K562 (cell line): ENCODE results near the gene PURA. TPM values are rescaled to one million over a fixed set of nuclear protein-coding genes. Genes with fewer than 3 reads are reported as not detected.

Experiments
- ATAC-seq: fragments of 200-7000 bp; cut with Tn5 transposase; 3 replicates; pipeline ENCODE4 v1.9.1; 2020; ENCODE audit warnings: moderate library complexity
- BruUV-seq: library from RNA; stranded (reverse); fragments of 400-500 nt; replicated peaks from 2 replicates; lab custom pipeline; 2021; lab: Mats Ljungman, UMichigan
- CTCF ChIA-PET: fragments of 300-600 bp; formaldehyde crosslinking; extraction: SDS; loops from one replicate; lab custom pipeline; 2021; ENCODE audit warnings: low intra/inter-chr PET ratio; lab: Yijun Ruan, JAX
- POLR2A ChIA-PET: fragments of 300-600, 350-650 bp; sonication (Branson Sonifier 250); formaldehyde crosslinking; extraction: SDS; loops from one replicate; lab custom pipeline; 2021; ENCODE audit warnings: antibody characterized with exemption, inconsistent platforms; lab: Yijun Ruan, JAX
- DNase-seq, 4 experiments: peaks; one replicate each; pipeline versions ENCODE4 v3.0.0 to v3.0.0-alpha.2; 2011 to 2018; ENCODE audit warnings: low spot score in 3 of 4, mixed read lengths in 3 of 4; ENCODE audit errors: extremely low read depth in 1 of 4
- FAIRE-seq: peaks from 2 replicates; lab custom pipeline; 2011; peaks lifted over from hg19 to GRCh38; lab: Jason Lieb, UNC
- H2AFZ ChIP-seq: 2 replicates; pipeline ENCODE4 v1.6.0; 2011; ENCODE audit warnings: low read depth, low read length, control low read depth, inconsistent platforms
- H3K27ac ChIP-seq: fragments of 200-600 bp; 3 replicates; pipeline ENCODE4 v1.8.0; 2011; ENCODE audit warnings: low read depth, mild to moderate bottlenecking, control low read depth, inconsistent platforms, low read length, moderate library complexity, mixed read lengths; ENCODE audit errors: extremely low read depth
- H3K27me3 ChIP-seq, 2 experiments: fragments of 300-600 bp in 1 of 2; 2 replicates in 1 of 2; 3 replicates in 1 of 2; pipeline versions ENCODE4 v1.6.0 to v1.8.0; 2011; ENCODE audit warnings: inconsistent platforms in 2 of 2, low read length in 2 of 2, mild to moderate bottlenecking in 1 of 2, mixed read lengths in 1 of 2, moderate library complexity in 1 of 2; ENCODE audit not compliant: control insufficient read depth in 2 of 2, insufficient read depth in 2 of 2
- H3K36me3 ChIP-seq: fragments of 300-600 bp; 3 replicates; pipeline ENCODE4 v1.8.0; 2011; ENCODE audit warnings: mild to moderate bottlenecking, low read length, inconsistent platforms; ENCODE audit not compliant: control insufficient read depth, insufficient read depth
- H3K4me1 ChIP-seq, 2 experiments: fragments of 200-600 bp in 1 of 2; replicated peaks in 1 of 2; 2 replicates in 1 of 2; 3 replicates in 1 of 2; pipeline versions ENCODE4 v1.5.1 to v1.8.0; 2011; ENCODE audit warnings: inconsistent platforms in 2 of 2, low read length in 2 of 2, mild to moderate bottlenecking in 1 of 2, mixed read lengths in 1 of 2, moderate library complexity in 1 of 2; ENCODE audit not compliant: control insufficient read depth in 2 of 2, insufficient read depth in 2 of 2
- H3K4me2 ChIP-seq: 2 replicates; pipeline ENCODE4 v1.6.1; 2011; ENCODE audit warnings: low read length, control low read depth, inconsistent platforms, mixed read lengths; ENCODE audit not compliant: insufficient read depth
- H3K4me3 ChIP-seq: fragments of 200-600 bp; sonication (generic), shearing (Covaris generic); 2 replicates; pipeline ENCODE4 v1.5.1; 2016; ENCODE audit warnings: control low read depth, inconsistent platforms
- H3K79me2 ChIP-seq: fragments of 200-600 bp; 3 replicates; pipeline ENCODE4 v1.8.0; 2011; ENCODE audit warnings: low read length, inconsistent platforms; ENCODE audit not compliant: control insufficient read depth, insufficient read depth
- H3K9ac ChIP-seq, 2 experiments: 2 replicates each; pipeline versions ENCODE4 v1.6.0 to v1.6.1; 2011; ENCODE audit warnings: low read depth in 2 of 2, low read length in 2 of 2, control low read depth in 1 of 2, inconsistent platforms in 1 of 2, mild to moderate bottlenecking in 1 of 2, mixed read lengths in 1 of 2; ENCODE audit not compliant: insufficient read depth in 1 of 2
- H3K9me1 ChIP-seq: one replicate; pipeline ENCODE4 v1.6.0; 2011; ENCODE audit warnings: inconsistent platforms, mild to moderate bottlenecking, low read length, moderate library complexity; ENCODE audit not compliant: control insufficient read depth, insufficient read depth
- H3K9me3 ChIP-seq: replicated peaks from 2 replicates; pipeline ENCODE4 v1.5.1; 2011; ENCODE audit warnings: low read depth, low read length, inconsistent platforms; ENCODE audit not compliant: control insufficient read depth, insufficient read depth
- H4K20me1 ChIP-seq: replicated peaks from 2 replicates; pipeline ENCODE4 v1.6.1; 2011; ENCODE audit warnings: low read length, inconsistent platforms, mixed read lengths; ENCODE audit not compliant: control insufficient read depth, insufficient read depth
- BDP1 ChIP-seq: IDR thresholded peaks from 3 replicates; pipeline ENCODE4 v1.6.1; 2011; ENCODE audit not compliant: insufficient read length, insufficient read depth
- ILF3 ChIP-seq: fragments of 450-650 bp; IDR thresholded peaks from 2 replicates; pipeline ENCODE4 v1.6.1; 2018; ENCODE audit warnings: antibody characterized with exemption, mild to moderate bottlenecking, moderate library complexity, borderline replicate concordance
- MNT ChIP-seq, 2 experiments: fragments of 450-650 bp; conservative IDR thresholded peaks; 2 replicates each; pipeline ENCODE4 v1.6.1; 2017; ENCODE audit warnings: mild to moderate bottlenecking in 2 of 2, moderate library complexity in 2 of 2
- SPI1 ChIP-seq: IDR thresholded peaks from 2 replicates; pipeline ENCODE4 v1.6.1; 2011; ENCODE audit warnings: low read depth, low read length, control low read depth, borderline replicate concordance
- ZNF282 ChIP-seq: sonication (generic); formaldehyde crosslinking; IDR thresholded peaks from 2 replicates; pipeline ENCODE4 v1.8.1; 2023; ENCODE audit warnings: missing genetic modification reagents
- WGBS: fragments of 100-300 bp; shearing (Covaris generic); methylation state at CpG from one replicate; pipeline ENCODE4 v1.1.6; 2016; ENCODE audit warnings: low coverage, mixed read lengths; ENCODE audit not compliant: insufficient coverage; ENCODE audit errors: missing lambda C conversion rate; 5-methylcytosine and 5-hydroxymethylcytosine counted together
- in situ Hi-C: fragments of 300-500 bp; cut with MboI; formaldehyde crosslinking; loops from 4 replicates; pipeline ENCODE4 v1.15.0; 2018; ENCODE audit warnings: inconsistent platforms, mixed read lengths
- intact Hi-C: fragments of 100-400 bp; cut with micrococcal nuclease; formaldehyde crosslinking; loops from 2 replicates; pipeline ENCODE4 v1.14.2; 2022
- polyA plus RNA-seq, 8 experiments: library from polyadenylated mRNA; depleted of rRNA in 4 of 8; stranded (reverse) in 5 of 8; unstranded in 3 of 8; fragments of >200 nt; fragmentation: Nextera tagmentation in 2 of 8; fragmentation: Illumina TruSeq in 1 of 8; extraction: Ambion mirVana in 2 of 8; extraction: Trizol in 1 of 8; gene quantifications; 2 replicates each; pipeline versions ENCODE4 v1.2.1 to v1.2.3, GENCODE V29; 2011 to 2014; ENCODE audit warnings: inconsistent platforms in 1 of 8, missing spikeins in 1 of 8
- total RNA-seq, 7 experiments: library from RNA; depleted of rRNA in 6 of 7; stranded (reverse); fragments of >200 nt in 6 of 7; fragmentation: Illumina TruSeq in 2 of 7; extraction: Trizol in 2 of 7; gene quantifications; 2 replicates each; pipeline versions ENCODE4 v1.2.1 to v1.2.3, GENCODE V29; 2011 to 2021; ENCODE audit warnings: low replicate concordance in 1 of 7

Gene PURA
- total and polyA plus RNA-seq, 9 of the 15 experiments (the other 6 are each of a cell fraction or from before 2014, with no cell fraction given), result 3.2 to 11.1 (median 5.4) TPM

DNA sequence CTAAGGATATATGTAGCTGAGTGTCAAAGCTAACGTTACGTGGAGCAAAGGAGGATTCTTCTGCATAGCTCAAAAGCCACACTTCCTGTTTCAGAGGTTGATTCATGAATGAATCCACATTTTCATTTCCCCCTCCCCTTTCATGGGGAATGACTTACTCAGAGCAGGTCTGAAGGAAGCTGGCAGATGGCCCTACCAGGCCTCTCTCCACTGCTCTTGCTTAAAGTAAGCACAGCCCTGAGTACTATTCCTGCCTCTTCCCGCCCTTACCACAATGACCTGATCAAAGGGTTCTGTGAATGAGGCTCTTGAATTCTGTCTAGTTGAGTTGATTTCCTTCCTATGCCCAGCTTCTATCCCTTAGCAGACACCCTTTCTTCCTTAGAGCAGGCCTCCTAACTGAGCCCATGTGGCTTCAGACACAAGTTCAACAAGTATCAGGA, 18.1 kb downstream of the PURA start:
- peak; percentile 45 for ATAC-seq
- intact Hi-C loops, result no loop called here
- Histone ChIP-seq H3K27me3 (no peaks in the 10 kb centered on the region), H3K9ac (no peak overlapping the region), H3K4me3 (no peak overlapping the region), H4K20me1 (0 out of 2 replicates have a peak, but pooled peaks cover under 1% of the 10 kb centered on the region), H2AFZ (no peak overlapping the region), H3K36me3 (no peaks in the 10 kb centered on the region), H3K9me1 (no peaks in the 10 kb centered on the region), H3K27ac (no peak overlapping the region), H3K4me2 (no peak overlapping the region), H3K4me1 (no peaks in the 10 kb centered on the region; a peak in 1 of 5 replicates), H3K79me2 (no peaks in the 10 kb centered on the region), H3K9me3 (no peaks in the 10 kb centered on the region; the same call in 1 of the 2 replicates)
- no TSS peak for BruUV-seq
- WGBS, result 34% methylated on average over 3 of the region's 3 CpGs
- FAIRE-seq, result peak; percentile 70
- no peak for DNase-seq
- TF ChIP-seq ILF3, result no peak
- no peak for TF ChIP-seq ZNF282 (CRISPR knock-in tag)
- TF ChIP-seq MNT (conservative IDR thresholded peaks at IDR 0.05), result no peak
- TF ChIP-seq BDP1, result no peak
- TF ChIP-seq SPI1, result peak; percentile 78
- ChIA-PET POLR2A (interaction anchor here (0.6 to 1.7 kb wide), 4 partner anchors 11 to 512 kb away, joined by 3 to 8 read pairs (median 4); no protein-coding TSS in a partner anchor), CTCF (no interaction called here)
- in situ Hi-C loops, result no loop called here
